ENCODE results near the gene C10orf67.

DNA sequence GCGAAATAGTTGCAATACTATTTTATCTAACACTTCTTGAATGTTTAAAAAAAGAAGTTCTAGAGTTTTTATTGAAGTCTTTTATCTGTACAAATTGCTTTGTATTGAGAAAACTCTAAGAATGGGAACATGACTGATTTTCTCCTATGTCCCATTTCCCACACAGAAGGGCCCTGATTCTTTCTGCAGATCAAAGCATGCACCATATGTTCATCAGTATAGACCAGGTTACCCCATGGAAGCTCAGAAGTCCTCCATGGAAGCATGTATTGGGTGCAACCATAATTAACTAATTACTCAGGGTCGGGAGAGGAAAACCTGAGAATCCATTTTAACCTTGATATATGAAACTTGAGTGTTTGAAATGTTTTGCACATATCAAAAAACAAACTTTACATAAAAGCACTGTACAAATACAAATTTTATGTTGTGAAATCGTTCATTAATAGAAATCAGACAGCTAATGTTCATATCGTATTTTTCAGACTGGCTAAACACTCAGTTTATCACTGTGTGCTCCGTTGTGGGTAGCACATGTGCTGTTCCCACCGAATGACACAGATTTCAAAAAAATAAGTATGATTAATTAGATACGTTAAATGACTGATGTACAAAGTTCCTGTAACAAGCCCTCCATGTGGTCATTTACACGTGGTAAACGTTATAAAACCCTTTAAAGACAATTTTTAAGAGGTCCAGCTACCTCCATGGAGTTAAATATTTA, 81.0 kb downstream of the C10orf67 start:
- TF ChIP-seq POLR2A (IDR thresholded peaks at IDR 0.05) = no peak
- TF ChIP-seq, protein P1, sequence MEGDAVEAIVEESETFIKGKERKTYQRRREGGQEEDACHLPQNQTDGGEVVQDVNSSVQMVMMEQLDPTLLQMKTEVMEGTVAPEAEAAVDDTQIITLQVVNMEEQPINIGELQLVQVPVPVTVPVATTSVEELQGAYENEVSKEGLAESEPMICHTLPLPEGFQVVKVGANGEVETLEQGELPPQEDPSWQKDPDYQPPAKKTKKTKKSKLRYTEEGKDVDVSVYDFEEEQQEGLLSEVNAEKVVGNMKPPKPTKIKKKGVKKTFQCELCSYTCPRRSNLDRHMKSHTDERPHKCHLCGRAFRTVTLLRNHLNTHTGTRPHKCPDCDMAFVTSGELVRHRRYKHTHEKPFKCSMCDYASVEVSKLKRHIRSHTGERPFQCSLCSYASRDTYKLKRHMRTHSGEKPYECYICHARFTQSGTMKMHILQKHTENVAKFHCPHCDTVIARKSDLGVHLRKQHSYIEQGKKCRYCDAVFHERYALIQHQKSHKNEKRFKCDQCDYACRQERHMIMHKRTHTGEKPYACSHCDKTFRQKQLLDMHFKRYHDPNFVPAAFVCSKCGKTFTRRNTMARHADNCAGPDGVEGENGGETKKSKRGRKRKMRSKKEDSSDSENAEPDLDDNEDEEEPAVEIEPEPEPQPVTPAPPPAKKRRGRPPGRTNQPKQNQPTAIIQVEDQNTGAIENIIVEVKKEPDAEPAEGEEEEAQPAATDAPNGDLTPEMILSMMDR (IDR thresholded peaks at IDR 0.05) = no peak
